Measurements from ENCODE around the gene FKBP15. TPM values are rescaled to one million over a fixed set of nuclear protein-coding genes. Genes with fewer than 3 reads are reported as not detected.

The FKBP15 gene
- total and polyA plus RNA-seq, 2 of the 8 experiments (the other 6 are each of a cell fraction or from before 2014, with no cell fraction given): 9.9 to 13.8 TPM

DNA sequence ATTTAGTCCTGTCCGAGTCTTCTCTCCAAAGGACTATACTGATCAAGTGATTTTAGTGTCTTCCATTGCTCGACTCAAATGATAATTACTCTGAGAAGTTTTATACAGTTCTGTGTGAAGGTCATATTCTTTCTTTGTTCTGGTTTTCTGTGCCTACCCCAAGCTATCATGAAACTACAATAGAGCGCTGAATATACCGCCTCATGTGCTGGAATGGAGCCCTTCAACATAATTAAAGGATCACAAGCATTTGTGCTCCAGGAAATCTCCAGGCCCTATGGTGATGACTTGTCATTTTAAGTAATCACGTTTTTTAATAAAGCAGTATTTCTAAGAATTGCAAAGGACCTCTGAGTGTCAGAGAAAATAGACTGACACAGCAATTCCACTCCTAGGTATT, 81.1 kb downstream of the FKBP15 start:
- Histone ChIP-seq H3K18ac (ENCODE audit: extremely low read depth, low read length) (no peak overlapping the region), H3K23ac (ENCODE audit: insufficient read length) (no peak overlapping the region), H3K36me3 (ENCODE audit: control insufficient read depth in 2 of 4, insufficient read depth in 4 of 4, low read length in 3 of 4) (no peaks in the 10 kb centered on the region), H2BK12ac (ENCODE audit: low read depth, low read length) (no peak overlapping the region), H2BK5ac (ENCODE audit: low read depth, low read length) (no peak overlapping the region), H4K20me1 (replicated peaks in 1 of 2; ENCODE audit: control insufficient read depth in 1 of 2, insufficient read depth in 2 of 2, low read length in 2 of 2) (no peaks in the 10 kb centered on the region), H4K8ac (ENCODE audit: extremely low read depth, insufficient read depth, low read length) (no peak overlapping the region), H3K14ac (ENCODE audit: insufficient read length) (no peak overlapping the region), H3K4me3 (ENCODE audit: extremely low read depth in 1 of 4, insufficient read depth in 2 of 4, low read depth in 3 of 4, low read length in 4 of 4) (no peak overlapping the region), H2BK20ac (ENCODE audit: low read length) (no peak overlapping the region), H3K23me2 (ENCODE audit: low read depth, low read length) (no peaks in the 10 kb centered on the region), H2AK5ac (ENCODE audit: low read depth, low read length) (no peak overlapping the region), H3K4me2 (ENCODE audit: insufficient read depth in 1 of 2, low read depth in 2 of 2, low read length in 2 of 2) (no peak overlapping the region), H3K27ac (ENCODE audit: low read depth, low read length) (no peak overlapping the region), H3K4ac (replicated peaks; ENCODE audit: insufficient read length, low read depth, low read length) (no peak overlapping the region), H3K56ac (replicated peaks; ENCODE audit: insufficient read length, low read depth, low read length) (no peak overlapping the region), H2AFZ (ENCODE audit: low read length) (no peak overlapping the region), H3K9ac (replicated peaks in 1 of 4; ENCODE audit: extremely low read depth in 1 of 4, low read depth in 3 of 4, low read length in 3 of 4) (no peak overlapping the region), H3K27me3 (replicated peaks in 1 of 4; ENCODE audit: control insufficient read depth in 3 of 4, extremely low read depth in 1 of 4, insufficient read depth in 3 of 4, low read length in 3 of 4) (peaks cover 0 to 2% (median 0%) of the 10 kb centered on the region in 4 experiments; a peak in 1 of 7 replicates), H4K5ac (ENCODE audit: insufficient read length, low read depth, low read length) (no peak overlapping the region), H3K79me1 (ENCODE audit: low read depth, low read length) (no peaks in the 10 kb centered on the region), H2BK15ac (ENCODE audit: low read length) (no peak overlapping the region), H4K91ac (replicated peaks; ENCODE audit: insufficient read length, low read length) (no peak overlapping the region), H3K79me2 (ENCODE audit: control insufficient read depth in 1 of 2, insufficient read depth in 2 of 2, low read length in 2 of 2) (no peaks in the 10 kb centered on the region), H2BK120ac (replicated peaks; ENCODE audit: low read depth, low read length) (no peak overlapping the region), H3K4me1 (replicated peaks in 1 of 4; ENCODE audit: control insufficient read depth in 3 of 4, insufficient read depth in 4 of 4, low read length in 3 of 4) (no peaks in the 10 kb centered on the region), H3K9me3 (ENCODE audit: insufficient read depth in 2 of 2, low read depth in 1 of 2, low read length in 1 of 2) (no peaks in the 10 kb centered on the region)
- DNase-seq (ENCODE audit: low read depth in 1 of 2, low spot score in 2 of 2) (no peak), FAIRE-seq (no peak)
- ChIA-PET CTCF (ENCODE audit: partially characterized antibody) (interaction anchor here (0.5 to 0.8 kb wide), 4 partner anchors 9 to 1034 kb away, joined by 3 read pairs; partner anchors contain the start of genes FKBP15 and SLC31A1), POLR2A (ENCODE audit: partially characterized antibody) (no interaction called here)
- WGBS, 2 experiments (ENCODE audit: extremely low coverage in 1 of 2, insufficient coverage in 1 of 2, insufficient read length in 1 of 2, insufficient replicate concordance in 2 of 2, low coverage in 1 of 2, low lambda C conversion rate in 2 of 2, missing lambda C conversion rate in 1 of 2): 86% methylated on average over 5 of the region's 5 CpGs; no CpG with 5 or more reads in 1 of the 2 experiments
- TF ChIP-seq EZH2 (IDR thresholded peaks at IDR 0.05; ENCODE audit: low read depth, low read length, severe bottlenecking): no peak
- TF ChIP-seq SUZ12 (IDR thresholded peaks at IDR 0.05; ENCODE audit: low read length): no peak
- TF ChIP-seq E2F6 (IDR thresholded peaks at IDR 0.05): no peak
- no peak for TF ChIP-seq TCF12 (IDR thresholded peaks at IDR 0.05; ENCODE audit: low read depth, low read length)
- no peak for TF ChIP-seq NRF1 (IDR thresholded peaks at IDR 0.05; ENCODE audit: low read depth, low read length)
- no peak for TF ChIP-seq ASH2L (IDR thresholded peaks at IDR 0.05; ENCODE audit: low read length)
- no peak for TF ChIP-seq YY1 (IDR thresholded peaks at IDR 0.05; ENCODE audit: low read depth, low read length)
- no peak for TF ChIP-seq POU5F1 (IDR thresholded peaks at IDR 0.05; ENCODE audit: low read depth, low read length)
- no peak for TF ChIP-seq SIRT6 (IDR thresholded peaks at IDR 0.05; ENCODE audit: low read length)
- no peak for TF ChIP-seq HDAC2 (IDR thresholded peaks at IDR 0.05; ENCODE audit: borderline replicate concordance in 1 of 2, low read depth in 2 of 2, low read length in 2 of 2)
- TF ChIP-seq KDM1A (IDR thresholded peaks at IDR 0.05; ENCODE audit: borderline replicate concordance, low read length): no peak
- TF ChIP-seq USF2 (IDR thresholded peaks at IDR 0.05; ENCODE audit: low read length): no peak

All from H1 (cell line).